ENCODE data around the gene AUTS2. TPM values are rescaled to one million over a fixed set of nuclear protein-coding genes. Genes with fewer than 3 reads are reported as not detected.

Gene AUTS2
- polyA plus RNA-seq, 3 donors: 0.08 to 0.35 TPM; not detected in 1

- Mint-ChIP-seq H3K36me3 (no peaks in the 10 kb centered on the region), H3K27me3 (ENCODE audit: low read depth in 3 of 3) (peaks cover 0 to 3% (median 2%) of the 10 kb centered on the region in 3 donors), H3K4me1 (peaks cover 13% of the 10 kb centered on the region), H3K4me3 (no peak overlapping the region), H3K27ac (no peak overlapping the region), H3K9me3 (peaks cover 0 to 5% (median 2%) of the 10 kb centered on the region in 7 donors)
- Histone ChIP-seq H3K27ac (ENCODE audit: low read depth in 1 of 2, low read length in 2 of 2) (no peak overlapping the region), H3K36me3 (replicated peaks in 1 of 2; ENCODE audit: control insufficient read depth in 1 of 2, insufficient read depth in 2 of 2, low read length in 2 of 2) (no peaks in the 10 kb centered on the region), H3K4me1 (ENCODE audit: control insufficient read depth in 1 of 2, insufficient read depth in 2 of 2, low read length in 2 of 2) (no peaks in the 10 kb centered on the region), H3K9ac (ENCODE audit: insufficient read depth, low read length, poor library complexity, severe bottlenecking) (no peak overlapping the region), H2AFZ (ENCODE audit: insufficient read depth, low read depth, low read length, poor library complexity, severe bottlenecking) (no peak overlapping the region), H3K79me2 (ENCODE audit: insufficient read depth, low read length) (no peaks in the 10 kb centered on the region), H4K20me1 (ENCODE audit: insufficient read depth, low read length) (no peaks in the 10 kb centered on the region), H3K27me3 (ENCODE audit: control insufficient read depth in 2 of 2, insufficient read depth in 2 of 2, low read length in 2 of 2) (no peaks in the 10 kb centered on the region), H3K4me2 (replicated peaks; ENCODE audit: extremely low read depth, low read length, poor library complexity, severe bottlenecking) (no peak overlapping the region), H3K9me3 (replicated peaks in 1 of 2; ENCODE audit: control insufficient read depth in 1 of 2, insufficient read depth in 1 of 2, low read length in 2 of 2) (no peaks in the 10 kb centered on the region), H3K4me3 (replicated peaks in 1 of 3; ENCODE audit: low read depth in 2 of 3, low read length in 3 of 3) (no peak overlapping the region)
- no peak for TF ChIP-seq CTCF (IDR thresholded peaks at IDR 0.05)
- DNase-seq: no peak
- 60% methylated on average over 2 of the region's 10 CpGs for WGBS (ENCODE audit: insufficient coverage)
- intact Hi-C loops (cut with micrococcal nuclease): no loop called here
Measured at GRCh38 chr7:70355198-70356020, 757.1 kb downstream of the AUTS2 start.

- Mint-ChIP-seq H3K9me3 (peaks cover 0 to 3% (median 2%) of the 10 kb centered on the region in 7 donors), H3K27me3 (ENCODE audit: low read depth in 3 of 3) (peaks cover 0 to 3% (median 2%) of the 10 kb centered on the region in 3 donors), H3K4me3 (no peak overlapping the region), H3K36me3 (no peaks in the 10 kb centered on the region), H3K27ac (no peak overlapping the region), H3K4me1 (peaks cover 13% of the 10 kb centered on the region)
- Histone ChIP-seq H3K9me3 (replicated peaks in 1 of 2; ENCODE audit: control insufficient read depth in 1 of 2, insufficient read depth in 1 of 2, low read length in 2 of 2) (no peaks in the 10 kb centered on the region), H3K79me2 (ENCODE audit: insufficient read depth, low read length) (no peaks in the 10 kb centered on the region), H2AFZ (ENCODE audit: insufficient read depth, low read depth, low read length, poor library complexity, severe bottlenecking) (no peak overlapping the region), H3K9ac (ENCODE audit: insufficient read depth, low read length, poor library complexity, severe bottlenecking) (no peak overlapping the region), H3K27me3 (ENCODE audit: control insufficient read depth in 2 of 2, insufficient read depth in 2 of 2, low read length in 2 of 2) (no peaks in the 10 kb centered on the region), H3K36me3 (replicated peaks in 1 of 2; ENCODE audit: control insufficient read depth in 1 of 2, insufficient read depth in 2 of 2, low read length in 2 of 2) (no peaks in the 10 kb centered on the region), H3K4me3 (replicated peaks in 1 of 3; ENCODE audit: low read depth in 2 of 3, low read length in 3 of 3) (no peak overlapping the region), H3K27ac (ENCODE audit: low read depth in 1 of 2, low read length in 2 of 2) (no peak overlapping the region), H4K20me1 (ENCODE audit: insufficient read depth, low read length) (no peaks in the 10 kb centered on the region), H3K4me1 (ENCODE audit: control insufficient read depth in 1 of 2, insufficient read depth in 2 of 2, low read length in 2 of 2) (no peaks in the 10 kb centered on the region), H3K4me2 (replicated peaks; ENCODE audit: extremely low read depth, low read length, poor library complexity, severe bottlenecking) (no peak overlapping the region)
- DNase-seq: no peak
- no CpG with 5 or more reads among the region's 1 CpG for WGBS (ENCODE audit: insufficient coverage)
- no peak for TF ChIP-seq CTCF (IDR thresholded peaks at IDR 0.05)
- intact Hi-C loops (cut with micrococcal nuclease): no loop called here
Measured at GRCh38 chr7:70356085-70356786, 758.0 kb downstream of the AUTS2 start.

All from CD14-positive monocyte (primary cell).